GM19452 (cell line): Measurements from ENCODE around the gene SP110.
A peak's percentile ranks its signal among the peaks of the same experiment; 100 is the strongest.
"Not testable (repeated sequence)": the region's sequence is repeated elsewhere in the genome, so short reads cannot be mapped to it uniquely, and the experiment has no call there.

Experiments
- ATAC-seq: cut with Tn5 transposase; IDR thresholded peaks from one replicate; pipeline ENCODE4 v1.9.1; 2021; ENCODE audit not compliant: unreplicated experiment

The SP110 gene

DNA sequence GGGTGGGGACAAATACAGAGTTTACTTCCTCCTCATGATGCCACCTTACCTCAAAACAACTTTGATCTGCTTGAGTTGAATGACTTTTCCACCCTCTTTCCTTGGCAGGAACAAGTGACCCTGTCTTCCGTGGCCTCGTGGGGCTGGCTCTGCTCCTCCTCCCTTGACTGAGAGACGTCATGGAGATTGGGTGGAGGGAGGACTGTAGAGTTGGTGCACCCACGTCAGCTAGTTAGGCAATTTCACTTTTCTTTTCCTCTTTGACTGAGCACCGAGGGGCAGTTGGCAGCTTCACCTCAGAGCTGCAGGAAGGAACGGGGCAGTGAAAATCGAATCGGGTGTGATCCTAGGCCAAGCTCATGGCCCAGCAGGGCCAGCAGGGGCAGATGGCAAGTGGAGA is 5.7 kb upstream of the SP110 start, which contains the start of gene SP140:
TSS of gene SP140 (plus strand) at position 251 of the 400 bp plus-strand sequence. CDS start at position 360, 109 bp downstream.
- ATAC-seq = peak; percentile 78

DNA sequence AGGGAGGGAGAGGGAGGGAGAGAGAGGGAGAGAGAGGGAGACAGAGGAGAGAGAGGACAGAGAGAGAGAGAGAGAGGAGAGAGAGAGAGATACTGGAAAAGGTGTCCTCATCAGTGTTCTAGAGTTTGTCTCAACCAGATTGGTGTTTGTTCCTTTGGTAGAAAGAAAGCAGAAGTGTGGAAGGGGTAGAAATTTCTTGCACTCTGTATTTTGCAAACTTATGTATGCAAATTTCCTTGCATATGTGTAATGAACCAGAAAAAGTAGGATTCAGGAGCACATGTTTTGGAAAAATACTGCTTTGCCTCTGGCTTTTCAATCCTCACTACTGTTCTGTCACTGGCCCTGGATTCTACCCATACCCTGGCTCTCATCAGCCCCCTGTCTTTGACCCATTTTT is 4.7 kb upstream of the SP110 start:
- ATAC-seq = no peak

DNA sequence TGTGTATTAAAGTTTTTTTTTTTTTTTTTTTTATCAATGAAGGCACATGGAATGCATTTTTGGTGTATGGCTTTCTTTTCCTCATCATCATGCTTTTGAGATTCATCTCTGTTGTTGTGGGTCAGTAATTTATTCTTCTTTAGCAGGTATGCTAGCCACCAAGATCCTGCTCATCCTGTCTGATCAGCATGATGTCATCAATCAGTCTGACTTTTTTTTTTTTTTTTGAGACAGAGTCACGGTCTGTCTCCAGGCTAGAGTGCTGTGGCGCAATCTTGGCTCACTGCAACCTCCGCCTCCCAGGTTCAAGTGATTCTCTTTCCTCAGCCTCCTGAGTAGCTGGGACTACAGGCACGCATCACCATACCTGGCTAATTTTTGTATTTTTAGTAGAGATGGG is 3.0 kb upstream of the SP110 start:
- not testable (repeated sequence) for ATAC-seq

DNA sequence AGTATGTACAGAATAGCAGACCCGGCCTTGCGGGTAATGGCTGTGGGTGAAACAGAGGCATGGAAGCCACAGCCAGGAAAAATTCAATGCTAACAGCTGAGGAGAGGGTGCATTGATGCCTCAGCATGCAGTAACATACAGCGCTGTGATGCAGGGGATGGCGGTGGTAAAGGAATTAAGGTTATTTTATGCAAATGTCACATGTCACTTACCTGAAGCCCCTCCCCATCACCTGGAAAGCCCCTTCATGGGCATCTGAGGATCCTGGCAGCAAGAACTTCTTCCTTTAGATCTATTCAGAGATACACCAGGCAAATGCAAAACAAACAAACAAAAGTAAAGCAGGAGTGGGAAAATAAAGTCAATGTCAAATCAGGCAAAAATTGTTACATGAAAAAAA is 1.7 kb upstream of the SP110 start:
- ATAC-seq = no peak

DNA sequence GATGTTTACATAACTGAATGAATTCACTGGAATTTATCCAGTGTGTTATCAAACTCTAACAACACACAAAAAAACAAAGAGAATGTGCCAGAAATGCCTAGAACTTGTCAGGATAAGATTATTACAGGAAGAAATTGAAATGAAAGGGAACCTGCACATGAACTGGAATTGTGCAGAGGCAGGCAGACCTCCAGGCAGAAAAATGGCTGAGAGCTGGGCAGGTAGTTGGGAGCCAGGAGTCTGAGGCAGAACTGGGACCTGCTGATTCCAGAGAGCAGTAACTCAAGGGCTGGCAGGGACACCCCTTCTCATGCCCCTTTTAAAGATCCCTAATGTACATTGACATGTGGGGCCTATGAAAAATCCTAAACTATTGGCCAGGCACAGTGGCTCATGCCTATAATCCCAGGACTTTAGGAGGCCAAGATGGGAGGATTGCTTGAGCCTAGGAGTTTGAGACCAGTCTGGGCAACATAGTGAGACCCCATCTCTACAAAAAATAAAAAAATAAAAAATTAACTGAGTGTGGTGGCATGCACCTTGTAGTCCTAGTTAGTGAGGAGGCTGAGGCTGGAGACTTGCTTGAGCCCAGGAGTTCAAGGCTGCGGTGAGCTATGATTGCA is 674 bp upstream of the SP110 start:
- no peak for ATAC-seq

DNA sequence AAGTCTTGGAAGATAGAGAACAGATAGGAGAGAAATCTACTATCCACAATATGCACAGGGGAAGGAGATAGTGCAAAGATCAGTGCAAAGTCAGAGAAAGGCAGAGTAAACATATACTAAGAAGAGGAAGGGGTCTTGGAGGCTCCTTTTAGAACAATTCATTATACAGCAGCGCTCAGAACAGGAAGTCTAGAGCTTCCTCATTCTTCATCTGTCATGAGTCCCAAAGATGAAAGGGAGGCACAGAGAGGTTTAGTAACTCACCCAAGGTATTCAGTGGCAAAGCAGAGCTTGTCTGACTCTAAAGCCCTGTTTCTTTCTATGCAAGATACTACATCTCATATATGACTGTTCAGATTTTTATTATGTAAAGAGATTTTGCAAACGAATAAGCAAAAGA is 1.4 kb downstream of the SP110 start:
- no peak for ATAC-seq

DNA sequence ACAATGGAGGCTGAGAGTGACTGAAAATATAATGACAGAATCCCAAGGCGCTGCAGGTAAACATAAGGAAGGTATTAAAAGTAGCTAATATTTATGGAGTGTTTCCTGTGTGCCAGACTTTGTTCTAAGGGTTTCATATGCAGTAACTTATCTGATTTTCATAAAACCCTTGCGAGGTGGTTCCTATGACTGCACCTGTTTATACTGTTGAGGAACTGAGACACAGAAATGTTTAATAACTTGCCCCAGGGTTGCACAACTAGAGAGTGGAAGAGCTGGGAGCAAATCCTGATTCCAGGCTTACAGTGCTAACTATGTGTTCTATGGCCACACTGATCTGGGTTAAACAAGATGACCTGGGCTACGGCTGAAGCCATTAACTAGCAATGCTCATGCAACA is 2.4 kb downstream of the SP110 start:
- no peak for ATAC-seq

DNA sequence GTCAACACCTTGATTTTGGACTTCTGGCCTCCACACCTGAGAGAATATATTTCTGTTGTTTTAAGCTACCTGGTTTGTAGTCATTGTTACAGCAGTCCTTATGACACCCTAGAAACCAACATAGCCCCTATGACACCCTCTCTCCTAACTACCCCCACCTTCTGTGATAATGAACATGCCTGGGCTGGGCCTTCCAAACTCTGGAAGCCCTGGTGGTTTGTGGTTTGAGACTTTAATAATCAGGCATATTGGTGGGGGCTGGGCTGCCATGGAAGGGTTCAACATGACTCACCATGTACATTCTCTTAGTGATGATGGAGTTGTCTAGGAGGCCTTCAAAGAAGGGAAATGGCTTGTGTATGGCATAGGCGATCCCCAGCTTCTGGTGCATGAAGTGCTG is 3.3 kb downstream of the SP110 start:
- ATAC-seq = no peak

DNA sequence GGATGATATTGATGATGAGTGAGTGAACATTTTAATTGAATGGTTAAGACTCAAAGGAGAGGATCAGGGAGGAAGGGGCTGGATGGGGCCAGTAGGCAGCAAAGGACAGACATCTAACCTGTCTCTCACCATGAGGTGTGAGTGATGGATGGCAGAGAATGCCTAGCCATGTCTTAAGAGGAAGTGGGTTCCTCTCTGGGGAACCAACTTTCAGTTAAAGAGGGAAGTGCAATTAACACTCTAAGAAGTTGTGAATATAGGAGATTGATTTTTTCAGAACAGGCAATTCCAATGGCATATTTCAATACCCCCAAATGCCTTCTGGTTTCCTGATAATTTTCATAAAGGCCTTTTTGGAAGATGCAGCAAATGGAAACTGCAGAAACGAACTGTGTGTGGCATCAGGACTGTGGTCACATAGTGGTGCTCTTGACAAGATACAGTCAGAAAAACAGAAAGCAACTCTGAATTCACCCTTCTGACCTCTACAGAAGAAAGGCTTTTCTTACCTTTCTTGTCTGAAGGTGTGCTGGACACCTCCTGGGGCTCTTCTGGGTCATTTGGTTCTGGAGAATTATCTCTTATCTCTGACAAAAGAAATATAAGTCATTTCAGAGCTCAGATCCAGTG is 10.2 kb downstream of the SP110 start:
- ATAC-seq = peak; percentile 54

DNA sequence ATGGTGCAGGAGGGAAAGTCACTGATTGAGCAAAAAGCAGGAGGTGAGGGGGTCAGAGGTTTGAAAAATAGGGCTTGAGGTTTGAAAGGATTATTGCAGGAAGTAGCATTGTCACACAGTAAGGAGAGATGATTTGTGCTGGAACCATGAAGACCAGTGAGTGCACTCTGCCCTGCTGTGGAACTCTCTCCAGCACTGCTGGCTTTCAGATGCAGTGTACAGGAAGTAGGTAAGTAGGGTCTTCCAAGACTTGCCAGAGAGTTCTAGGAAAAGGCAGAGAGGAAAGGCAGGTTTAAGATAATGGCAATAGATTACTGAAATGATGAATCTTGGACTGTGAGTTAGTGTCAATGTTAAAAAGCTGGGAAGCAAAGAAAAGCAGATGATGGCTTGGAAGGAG is 11.2 kb downstream of the SP110 start:
- ATAC-seq = no peak

DNA sequence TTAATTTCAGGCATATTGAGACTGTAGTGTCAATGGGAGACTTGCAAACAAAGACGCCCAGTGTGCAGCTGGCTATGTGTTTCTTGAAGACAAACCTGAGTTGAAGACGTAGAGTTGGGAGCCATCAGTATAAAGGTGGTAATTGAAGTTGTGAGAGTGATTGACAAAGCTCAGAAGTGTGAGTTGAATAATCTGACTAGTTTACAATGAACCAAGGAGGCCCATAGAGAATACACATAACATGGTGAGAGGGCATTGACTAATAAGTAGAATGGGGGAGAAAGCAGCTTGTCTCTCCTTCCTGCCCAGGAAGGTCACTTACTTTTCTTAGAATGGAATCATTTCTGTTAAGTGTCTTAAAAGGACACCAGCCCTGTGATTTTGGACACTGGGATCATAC is 14.1 kb downstream of the SP110 start:
- no peak for ATAC-seq

DNA sequence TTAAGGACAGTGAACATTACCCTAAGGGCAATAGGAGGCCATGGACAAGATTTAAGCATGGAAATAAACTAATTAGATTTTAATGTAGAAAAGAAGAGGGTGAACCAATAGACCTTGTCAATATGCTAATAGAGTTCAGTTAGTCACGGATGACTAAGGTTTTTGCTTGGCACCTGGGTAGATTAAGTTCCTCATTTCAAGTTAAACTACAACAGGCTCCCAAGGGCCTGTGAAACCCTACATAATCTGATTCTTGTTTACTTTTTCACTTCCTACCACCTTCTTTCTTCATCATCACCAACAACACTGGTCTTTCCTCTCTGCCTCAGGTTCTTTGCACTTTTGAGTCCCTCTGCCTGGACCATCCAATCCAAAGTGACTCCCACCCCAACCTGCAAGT is 14.8 kb downstream of the SP110 start:
- peak; percentile 45 for ATAC-seq

DNA sequence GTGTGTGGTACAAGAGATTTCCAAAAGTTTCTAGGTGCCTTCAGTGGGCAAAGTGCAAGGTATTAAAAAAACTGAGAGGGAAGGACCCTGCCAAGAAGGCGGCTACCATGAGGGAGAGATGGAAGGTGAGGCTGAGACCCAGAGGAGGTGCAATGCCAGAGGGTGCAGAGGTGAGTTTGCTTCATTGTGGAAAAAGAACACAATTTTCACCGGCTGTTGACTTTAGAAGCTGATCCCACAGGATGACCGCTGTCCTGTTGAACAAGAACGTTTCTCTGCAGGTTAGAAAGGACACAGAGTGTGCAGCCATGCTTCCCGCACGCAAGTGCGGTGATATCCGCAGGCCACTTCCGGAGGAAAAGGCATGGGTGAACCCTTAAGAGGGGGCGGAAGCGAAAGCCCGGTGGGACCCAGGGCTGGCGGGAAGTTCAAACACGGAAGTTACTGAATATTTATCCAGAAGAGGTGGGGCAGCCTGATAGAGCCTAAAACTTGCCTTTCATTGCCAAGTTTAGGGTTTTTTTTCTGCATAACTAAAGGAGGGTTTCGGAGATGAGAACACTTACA is 16.6 kb downstream of the SP110 start:
- peak; percentile 47 for ATAC-seq

DNA sequence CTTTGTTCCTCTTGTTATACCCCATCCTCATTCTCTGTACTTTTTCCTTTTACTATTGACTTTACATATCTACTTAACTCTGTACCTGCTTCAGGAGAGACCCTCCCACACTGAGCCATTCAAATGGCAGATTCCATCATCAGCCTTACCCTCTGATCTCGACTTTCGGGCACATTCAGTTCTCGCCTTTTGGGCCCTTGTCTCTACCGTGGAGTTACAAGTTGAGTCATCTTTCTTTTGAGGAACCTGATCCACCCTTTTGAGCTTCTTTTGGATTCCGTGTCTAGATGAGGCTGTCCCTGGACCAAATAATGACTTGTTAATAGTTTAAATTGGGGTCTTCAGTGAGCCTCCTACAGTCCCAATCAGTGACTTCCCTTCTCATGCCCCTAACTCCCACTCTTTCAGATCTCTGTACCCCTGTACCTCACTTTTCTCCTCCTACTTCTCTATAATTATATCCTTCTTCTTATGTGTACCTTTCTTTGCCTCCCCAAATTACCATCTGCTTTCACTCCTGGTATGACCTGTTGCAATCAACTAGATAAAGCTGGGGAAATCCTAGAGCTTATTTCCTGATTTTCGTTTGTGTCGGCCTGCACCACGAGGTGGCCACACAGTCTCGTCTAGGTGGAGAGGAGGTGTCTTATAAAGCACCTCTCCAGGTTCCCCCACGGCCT is 17.2 kb downstream of the SP110 start:
- ATAC-seq = peak; percentile 40

DNA sequence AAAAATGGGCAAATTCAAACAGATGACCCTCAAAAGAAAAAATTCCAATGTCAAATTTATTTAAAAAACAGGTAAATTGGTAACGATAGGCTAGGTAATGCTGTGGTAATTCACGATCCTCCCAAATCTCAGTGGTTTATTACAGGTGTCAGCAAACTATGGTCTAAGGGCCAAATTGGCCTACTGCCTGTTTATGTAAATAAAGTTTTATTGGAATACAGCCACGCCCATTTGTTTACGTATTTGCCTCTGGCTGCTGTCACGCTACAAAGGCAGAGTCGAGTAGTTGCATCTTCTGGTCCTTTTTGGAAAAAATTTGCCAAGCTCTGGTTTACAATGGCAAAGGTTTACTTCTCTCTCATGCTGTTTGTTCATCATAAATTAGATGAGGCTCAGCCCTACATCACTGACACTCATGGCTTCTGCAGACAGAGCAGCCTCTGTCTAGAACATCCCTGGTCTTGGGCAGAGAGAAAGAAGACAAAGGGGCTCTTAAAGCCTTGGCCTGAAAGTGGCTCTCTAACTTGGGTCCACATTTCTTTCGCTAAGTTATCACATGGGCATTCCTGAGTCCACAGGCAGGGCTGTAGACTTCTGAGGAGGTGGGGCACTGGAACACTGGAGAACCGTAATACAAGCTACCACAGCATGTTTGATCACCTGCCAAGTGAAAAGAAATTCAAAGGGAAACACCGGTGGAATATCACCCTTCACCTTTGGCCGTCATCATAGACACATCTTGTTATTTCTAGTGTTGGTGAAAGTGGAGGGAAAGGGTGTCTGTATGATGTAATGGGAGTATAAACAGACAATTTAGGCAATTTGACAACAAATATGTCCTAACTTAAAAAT is 34.8 kb downstream of the SP110 start:
- no peak for ATAC-seq

DNA sequence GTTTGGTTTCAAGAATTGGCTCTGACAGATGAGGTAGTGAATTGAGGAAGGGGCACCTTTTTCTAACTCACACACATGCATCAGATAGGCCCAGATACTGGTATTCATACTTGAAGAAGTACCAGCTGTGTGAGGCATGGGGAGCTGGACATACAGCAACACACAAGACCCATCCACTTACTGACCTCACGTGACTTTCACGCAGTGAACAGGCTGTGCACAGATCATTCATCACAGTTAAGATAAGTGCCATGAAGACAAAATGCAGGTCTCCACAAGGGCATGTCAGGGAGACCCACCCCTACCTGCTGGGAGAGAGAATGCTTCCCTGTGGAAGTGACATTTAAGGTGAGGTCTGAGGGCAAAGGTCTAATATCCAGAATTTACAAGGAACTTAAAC is 38.6 kb downstream of the SP110 start:
- ATAC-seq = no peak

DNA sequence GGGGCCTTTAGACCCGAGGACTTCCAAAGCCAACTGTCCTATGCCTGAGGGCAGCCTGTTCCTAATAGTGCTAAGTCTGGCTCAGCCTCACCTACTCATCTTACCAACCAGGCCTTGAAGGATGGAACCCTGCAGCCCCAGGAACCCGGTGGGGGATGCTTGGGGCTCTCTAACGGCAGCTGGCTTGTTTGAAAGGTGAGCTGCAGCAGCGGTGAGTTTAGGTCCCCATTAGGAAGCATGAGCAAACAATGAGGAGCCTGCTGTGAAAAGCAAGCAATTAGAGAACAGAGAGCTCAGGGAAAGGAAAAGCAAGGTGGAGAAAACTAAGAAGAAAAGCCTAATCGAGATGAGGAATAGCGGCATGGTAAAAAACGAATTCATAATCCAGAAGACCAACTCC is 39.9 kb downstream of the SP110 start:
- no peak for ATAC-seq

DNA sequence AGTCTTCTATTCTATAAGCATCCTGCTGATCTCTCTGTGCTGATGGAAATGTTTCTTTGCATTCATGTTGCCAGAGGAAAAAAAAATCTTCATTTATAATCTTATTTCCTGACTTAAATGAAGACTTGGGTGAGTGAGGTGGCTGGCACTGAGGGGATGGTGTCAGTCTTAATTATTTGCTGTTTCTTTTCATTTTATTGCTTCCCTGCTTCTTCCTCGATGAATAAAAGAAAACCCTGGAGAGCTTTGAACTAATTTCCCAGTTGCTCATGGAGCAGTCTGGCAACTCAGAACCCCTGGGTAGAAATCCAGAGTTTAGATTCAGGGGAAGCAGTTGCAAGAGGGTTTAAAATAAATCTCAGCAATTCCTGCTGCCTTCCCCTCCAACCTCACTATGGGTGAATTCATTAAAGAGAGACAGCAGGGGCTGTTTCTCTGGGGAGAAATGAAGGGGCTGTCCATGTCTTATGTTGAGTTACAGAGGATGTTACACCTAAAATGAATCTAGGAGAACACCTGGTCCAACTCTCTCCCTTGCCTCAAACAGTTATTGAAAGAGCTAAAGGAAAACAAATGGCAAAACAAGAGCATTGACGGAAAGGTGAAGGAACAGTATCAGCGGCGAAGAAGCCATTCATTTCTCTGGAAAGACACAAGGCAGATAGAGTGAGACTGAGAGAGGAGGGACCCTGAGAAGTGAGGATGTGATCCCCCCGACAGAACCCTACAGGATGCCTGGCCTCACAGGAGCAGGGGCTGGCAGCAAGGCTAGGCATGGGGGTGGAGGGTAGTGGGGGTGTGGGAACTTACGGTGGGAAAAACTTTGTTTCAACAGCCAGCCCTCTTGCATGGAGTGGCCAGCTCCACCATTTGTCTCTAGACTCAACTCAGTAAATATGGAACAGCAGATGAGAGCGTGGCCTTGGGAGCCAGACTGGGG is 41.0 kb downstream of the SP110 start:
- no peak for ATAC-seq

DNA sequence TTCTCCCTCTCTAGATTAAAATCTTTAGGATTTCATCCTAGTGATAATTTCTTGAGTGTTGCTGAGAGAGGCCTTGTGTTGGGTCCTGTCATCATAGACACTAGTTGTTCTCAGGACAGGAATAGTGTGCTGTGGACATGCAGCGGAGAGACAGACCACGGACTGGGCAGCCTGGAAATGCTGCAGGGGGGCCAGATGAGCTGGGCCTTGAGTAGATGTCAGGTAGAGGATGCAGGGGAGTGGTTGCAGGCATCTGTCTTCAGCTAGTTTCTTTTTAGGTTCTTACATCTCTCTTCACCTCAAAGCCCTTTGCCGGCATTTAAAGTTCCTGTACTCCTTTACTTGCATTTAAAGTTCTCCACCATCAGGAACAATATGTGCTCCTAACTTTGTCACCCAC is 42.8 kb downstream of the SP110 start:
- no peak for ATAC-seq

DNA sequence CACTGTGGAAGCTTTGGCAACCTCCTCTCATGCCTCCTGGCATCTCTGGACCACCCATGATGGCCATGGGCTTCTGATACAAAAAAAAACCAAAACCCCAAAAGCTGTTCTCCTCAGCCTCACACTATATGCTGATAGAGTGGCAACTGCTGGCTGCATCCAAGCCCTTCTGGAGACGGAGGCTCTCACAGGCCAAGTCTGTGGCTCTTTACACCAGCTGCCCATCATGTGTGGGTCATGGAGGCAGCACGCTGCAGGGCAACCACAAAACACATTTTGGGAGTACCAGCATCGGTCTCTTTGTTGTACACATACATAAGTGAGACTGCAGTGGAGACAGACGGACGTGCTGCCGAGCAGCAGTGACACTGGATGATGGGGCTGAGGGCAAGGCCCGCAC is 45.3 kb downstream of the SP110 start:
- no peak for ATAC-seq
